Measurements from ENCODE around the gene HCAR2. TPM values are rescaled to one million over a fixed set of nuclear protein-coding genes. Genes with fewer than 3 reads are reported as not detected.
A peak's percentile ranks its signal among the peaks of the same experiment; 100 is the strongest.
"Not testable (repeated sequence)": the region's sequence is repeated elsewhere in the genome, so short reads cannot be mapped to it uniquely, and the experiment has no call there.

HCAR2 gene
- total and polyA plus RNA-seq, 7 experiments from 2014 or later: 0.22 to 11.9 (median 1.5) TPM; not detected in 4

- no peaks in the 10 kb centered on the region for H3K9me3 ChIP-seq (ENCODE audit: control insufficient read depth in 2 of 3, low read length in 3 of 3)
- H3K4me3 ChIP-seq (ENCODE audit: low read length): no peak overlapping the region
- no peaks in the 10 kb centered on the region for H3K9me3 Mint-ChIP-seq
- H3K27ac Mint-ChIP-seq: no peak overlapping the region
- no peaks in the 10 kb centered on the region for H3K4me1 ChIP-seq (ENCODE audit: control insufficient read depth in 2 of 2, insufficient read depth in 2 of 2, low read length in 2 of 2)
- no peaks in the 10 kb centered on the region for H3K36me3 Mint-ChIP-seq
- H3K27me3 Mint-ChIP-seq: no peaks in the 10 kb centered on the region
- intact Hi-C loops (cut with micrococcal nuclease): no loop called here
- ChIA-PET POLR2A (no interaction called here), CTCF (no interaction called here)
- H3K27ac ChIP-seq (ENCODE audit: low read depth, low read length): no peak overlapping the region
- H3K4me3 Mint-ChIP-seq: no peak overlapping the region
- no peaks in the 10 kb centered on the region for H3K36me3 ChIP-seq (ENCODE audit: control insufficient read depth in 2 of 3, insufficient read depth in 3 of 3, low read length in 3 of 3)
- peaks cover 0 to 4% (median 0%) of the 10 kb centered on the region in 7 donors for H3K4me1 Mint-ChIP-seq
- ATAC-seq: no peak
- no peak for DNase-seq
- H3K27me3 ChIP-seq (ENCODE audit: control insufficient read depth in 2 of 2, insufficient read depth in 2 of 2, low read length in 2 of 2): no peaks in the 10 kb centered on the region
Observed at GRCh38 chr12:122684297-122684813, 18.8 kb downstream of the HCAR2 start.

- H3K27ac Mint-ChIP-seq: no peak overlapping the region
- H3K27ac ChIP-seq (ENCODE audit: low read depth, low read length): no peak overlapping the region
- H3K4me3 ChIP-seq (ENCODE audit: low read length): no peak overlapping the region
- intact Hi-C loops (cut with micrococcal nuclease): no loop called here
- H3K4me1 ChIP-seq (ENCODE audit: control insufficient read depth in 2 of 2, insufficient read depth in 2 of 2, low read length in 2 of 2): no peaks in the 10 kb centered on the region
- no peaks in the 10 kb centered on the region for H3K27me3 ChIP-seq (ENCODE audit: control insufficient read depth in 2 of 2, insufficient read depth in 2 of 2, low read length in 2 of 2)
- ChIA-PET CTCF (no interaction called here), POLR2A (no interaction called here)
- no peak for DNase-seq
- H3K4me3 Mint-ChIP-seq: no peak overlapping the region
- no peaks in the 10 kb centered on the region for H3K36me3 ChIP-seq (ENCODE audit: control insufficient read depth in 2 of 3, insufficient read depth in 3 of 3, low read length in 3 of 3)
- H3K9me3 Mint-ChIP-seq: peaks cover 0 to 2% (median 0%) of the 10 kb centered on the region in 11 donors
- H3K36me3 Mint-ChIP-seq: no peaks in the 10 kb centered on the region
- peaks cover 0 to 4% (median 0%) of the 10 kb centered on the region in 7 donors for H3K4me1 Mint-ChIP-seq
- ATAC-seq: peak; percentile 85
- H3K9me3 ChIP-seq (ENCODE audit: control insufficient read depth in 2 of 3, low read length in 3 of 3): no peaks in the 10 kb centered on the region
- H3K27me3 Mint-ChIP-seq: peaks cover 0 to 5% (median 0%) of the 10 kb centered on the region in 5 donors
Observed at GRCh38 chr12:122681814-122682213, 21.3 kb downstream of the HCAR2 start.

- H3K36me3 ChIP-seq (ENCODE audit: control insufficient read depth in 2 of 3, insufficient read depth in 3 of 3, low read length in 3 of 3); H3K4me3 ChIP-seq (ENCODE audit: low read length); H3K27ac Mint-ChIP-seq; CTCF ChIA-PET; intact Hi-C loops (cut with micrococcal nuclease); H3K27ac ChIP-seq (ENCODE audit: low read depth, low read length); H3K27me3 Mint-ChIP-seq; H3K9me3 ChIP-seq (ENCODE audit: control insufficient read depth in 2 of 3, low read length in 3 of 3); DNase-seq; H3K27me3 ChIP-seq (ENCODE audit: control insufficient read depth in 2 of 2, insufficient read depth in 2 of 2, low read length in 2 of 2); H3K4me1 ChIP-seq (ENCODE audit: control insufficient read depth in 2 of 2, insufficient read depth in 2 of 2, low read length in 2 of 2); H3K4me3 Mint-ChIP-seq; H3K9me3 Mint-ChIP-seq; ATAC-seq; H3K36me3 Mint-ChIP-seq; H3K4me1 Mint-ChIP-seq; POLR2A ChIA-PET: not testable (repeated sequence)
Observed at GRCh38 chr12:122680989-122681388, 22.2 kb downstream of the HCAR2 start.

- H3K27me3 ChIP-seq (ENCODE audit: control insufficient read depth in 2 of 2, insufficient read depth in 2 of 2, low read length in 2 of 2); H3K36me3 ChIP-seq (ENCODE audit: control insufficient read depth in 2 of 3, insufficient read depth in 3 of 3, low read length in 3 of 3); H3K27ac ChIP-seq (ENCODE audit: low read depth, low read length); DNase-seq; H3K27ac Mint-ChIP-seq; H3K9me3 ChIP-seq (ENCODE audit: control insufficient read depth in 2 of 3, low read length in 3 of 3); intact Hi-C loops (cut with micrococcal nuclease); H3K4me1 ChIP-seq (ENCODE audit: control insufficient read depth in 2 of 2, insufficient read depth in 2 of 2, low read length in 2 of 2); H3K4me3 ChIP-seq (ENCODE audit: low read length); H3K4me1 Mint-ChIP-seq; H3K4me3 Mint-ChIP-seq; POLR2A ChIA-PET; H3K36me3 Mint-ChIP-seq; ATAC-seq; CTCF ChIA-PET; H3K9me3 Mint-ChIP-seq: not testable (repeated sequence)
- peaks cover 0 to 14% (median 0%) of the 10 kb centered on the region in 5 donors for H3K27me3 Mint-ChIP-seq
Observed at GRCh38 chr12:122676781-122677180, 26.4 kb downstream of the HCAR2 start.

GRCh38 chr12:122676015-122676414 is 27.1 kb downstream of the HCAR2 start:
- DNase-seq; H3K9me3 Mint-ChIP-seq; POLR2A ChIA-PET; CTCF ChIA-PET; H3K27me3 ChIP-seq (ENCODE audit: control insufficient read depth in 2 of 2, insufficient read depth in 2 of 2, low read length in 2 of 2); H3K4me1 Mint-ChIP-seq; H3K9me3 ChIP-seq (ENCODE audit: control insufficient read depth in 2 of 3, low read length in 3 of 3); H3K27ac Mint-ChIP-seq; H3K4me1 ChIP-seq (ENCODE audit: control insufficient read depth in 2 of 2, insufficient read depth in 2 of 2, low read length in 2 of 2); H3K27ac ChIP-seq (ENCODE audit: low read depth, low read length); H3K4me3 ChIP-seq (ENCODE audit: low read length); H3K36me3 Mint-ChIP-seq; ATAC-seq; intact Hi-C loops (cut with micrococcal nuclease); H3K36me3 ChIP-seq (ENCODE audit: control insufficient read depth in 2 of 3, insufficient read depth in 3 of 3, low read length in 3 of 3); H3K4me3 Mint-ChIP-seq: not testable (repeated sequence)
- H3K27me3 Mint-ChIP-seq: peaks cover 0 to 14% (median 0%) of the 10 kb centered on the region in 5 donors

- intact Hi-C loops (cut with micrococcal nuclease): no loop called here
- no peak for ATAC-seq
- no peak overlapping the region for H3K27ac Mint-ChIP-seq
- H3K36me3 ChIP-seq (ENCODE audit: control insufficient read depth in 2 of 3, insufficient read depth in 3 of 3, low read length in 3 of 3): no peaks in the 10 kb centered on the region
- ChIA-PET POLR2A (no interaction called here), CTCF (interaction anchor here (0.6 kb wide), 1 partner anchor 21 kb away, joined by 5 read pairs; no protein-coding TSS in a partner anchor)
- no peaks in the 10 kb centered on the region for H3K9me3 ChIP-seq (ENCODE audit: control insufficient read depth in 2 of 3, low read length in 3 of 3)
- peaks cover 0 to 14% (median 0%) of the 10 kb centered on the region in 5 donors for H3K27me3 Mint-ChIP-seq
- H3K4me1 ChIP-seq (ENCODE audit: control insufficient read depth in 2 of 2, insufficient read depth in 2 of 2, low read length in 2 of 2): no peaks in the 10 kb centered on the region
- no peaks in the 10 kb centered on the region for H3K27me3 ChIP-seq (ENCODE audit: control insufficient read depth in 2 of 2, insufficient read depth in 2 of 2, low read length in 2 of 2)
- H3K4me3 ChIP-seq (ENCODE audit: low read length): no peak overlapping the region
- H3K4me3 Mint-ChIP-seq: no peak overlapping the region
- H3K9me3 Mint-ChIP-seq: peaks cover 0 to 4% (median 0%) of the 10 kb centered on the region in 11 donors
- no peaks in the 10 kb centered on the region for H3K4me1 Mint-ChIP-seq
- DNase-seq: no peak
- H3K27ac ChIP-seq (ENCODE audit: low read depth, low read length): no peak overlapping the region
- peaks cover 0 to 3% (median 0%) of the 10 kb centered on the region in 5 donors for H3K36me3 Mint-ChIP-seq
Observed at GRCh38 chr12:122672515-122672914, 30.6 kb downstream of the HCAR2 start.

GRCh38 chr12:122669397-122670070 is 33.6 kb downstream of the HCAR2 start:
- Histone ChIP-seq H3K9me3 (ENCODE audit: control insufficient read depth in 2 of 3, low read length in 3 of 3) (no peaks in the 10 kb centered on the region), H3K4me3 (ENCODE audit: low read length) (no peak overlapping the region), H3K27me3 (ENCODE audit: control insufficient read depth in 2 of 2, insufficient read depth in 2 of 2, low read length in 2 of 2) (no peaks in the 10 kb centered on the region), H3K27ac (ENCODE audit: low read depth, low read length) (no peak overlapping the region), H3K36me3 (ENCODE audit: control insufficient read depth in 2 of 3, insufficient read depth in 3 of 3, low read length in 3 of 3) (no peaks in the 10 kb centered on the region), H3K4me1 (ENCODE audit: control insufficient read depth in 2 of 2, insufficient read depth in 2 of 2, low read length in 2 of 2) (no peaks in the 10 kb centered on the region)
- intact Hi-C loops (cut with micrococcal nuclease): no loop called here
- H3K36me3 Mint-ChIP-seq: peaks cover 0 to 3% (median 0%) of the 10 kb centered on the region in 5 donors
- H3K27me3 Mint-ChIP-seq: peaks cover 0 to 8% (median 0%) of the 10 kb centered on the region in 5 donors
- ATAC-seq: no peak
- H3K9me3 Mint-ChIP-seq: peaks cover 0 to 2% (median 0%) of the 10 kb centered on the region in 11 donors
- ChIA-PET POLR2A (no interaction called here), CTCF (interaction anchor here (0.6 kb wide), 1 partner anchor 101 kb away, joined by 4 read pairs; no protein-coding TSS in a partner anchor)
- DNase-seq: no peak
- no peak overlapping the region for H3K4me3 Mint-ChIP-seq
- no peak overlapping the region for H3K27ac Mint-ChIP-seq
- no peaks in the 10 kb centered on the region for H3K4me1 Mint-ChIP-seq
